ENCODE measurements around the gene CMBL.

DNA sequence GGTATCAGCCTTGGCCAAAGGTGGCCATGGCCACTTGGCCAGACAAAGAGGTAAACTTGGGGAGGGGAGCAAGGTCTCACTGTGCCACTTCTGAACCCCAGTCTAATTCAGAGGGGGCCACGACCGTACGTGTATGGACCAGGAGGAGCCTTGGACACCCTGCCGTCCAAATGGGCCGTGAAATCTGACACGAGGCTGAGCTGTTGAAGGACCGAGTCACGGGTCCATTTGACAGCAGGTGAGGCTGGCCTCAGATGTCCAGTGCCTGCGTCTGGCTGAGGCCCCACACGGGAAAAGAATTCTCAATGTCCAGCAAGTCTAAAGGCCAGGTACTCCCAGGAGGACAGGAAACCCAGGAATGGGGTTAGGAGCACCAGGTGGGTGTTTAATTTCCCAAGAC, 17.7 kb downstream of the CMBL start:
- TF ChIP-seq HDGF (IDR thresholded peaks at IDR 0.05; ENCODE audit: borderline replicate concordance) (no peak), SP1 (IDR thresholded peaks at IDR 0.05) (no peak), CTBP1 (IDR thresholded peaks at IDR 0.05; ENCODE audit: borderline replicate concordance) (no peak), BHLHE40 (IDR thresholded peaks at IDR 0.05; ENCODE audit: borderline replicate concordance) (no peak), FOXK2 (IDR thresholded peaks at IDR 0.05) (no peak)

All from HEK293T (cell line).